Measurements from ENCODE around the gene ZNF385A. TPM values are rescaled to one million over a fixed set of nuclear protein-coding genes. Genes with fewer than 3 reads are reported as not detected.

ZNF385A gene
- total and polyA plus RNA-seq, 9 of the 15 experiments (the other 6 are each of a cell fraction or from before 2014, with no cell fraction given), result 1.0 to 111 (median 7.7) TPM

DNA sequence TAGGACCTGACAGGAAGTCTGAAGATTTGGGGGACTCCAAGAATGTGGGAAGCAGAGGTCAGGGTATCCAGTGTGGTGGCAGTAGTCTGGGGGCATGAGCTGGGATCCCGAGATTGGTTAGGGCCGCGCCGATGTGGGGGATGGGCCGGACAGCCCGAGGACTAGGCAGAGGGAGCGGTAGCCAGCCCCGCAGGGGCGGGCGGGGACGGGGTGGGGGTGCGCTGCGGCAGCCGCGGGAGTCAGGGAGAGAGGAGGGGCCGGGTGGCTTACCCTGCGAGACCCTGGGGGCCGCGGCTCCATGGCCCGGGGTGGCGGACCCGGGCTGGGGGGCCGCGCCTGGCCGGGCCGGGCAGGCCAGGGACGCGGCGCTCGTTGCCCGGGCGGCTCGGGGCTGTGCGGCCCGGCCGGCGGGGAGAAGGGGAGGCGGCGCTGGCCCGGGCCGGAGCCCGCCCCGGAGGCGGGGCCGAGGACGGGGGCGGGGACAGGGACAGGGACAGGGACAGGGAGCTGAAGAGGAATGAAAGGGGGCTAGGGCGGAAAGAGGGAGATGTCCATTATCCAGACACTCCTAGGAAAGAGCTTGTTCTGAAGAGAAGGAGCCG lies 5.6 kb downstream of the ZNF385A start:
- H3K27ac ChIP-seq (ENCODE audit: extremely low read depth, low read depth, low read length), result peak overlapping the region; percentile 22; the same call in 2 of the 3 replicates
- peaks cover 89% of the 10 kb centered on the region for H3K36me3 ChIP-seq (ENCODE audit: control insufficient read depth, insufficient read depth, low read length)
- FAIRE-seq, result no peak
- H4K20me1 ChIP-seq (replicated peaks; ENCODE audit: control insufficient read depth, insufficient read depth, low read length), result peaks cover 12% of the 10 kb centered on the region
- peaks cover 43 to 48% of the 10 kb centered on the region in 2 experiments; a peak in 4 of 5 replicates for H3K4me1 ChIP-seq (replicated peaks in 1 of 2; ENCODE audit: control insufficient read depth in 2 of 2, insufficient read depth in 2 of 2, low read length in 2 of 2)
- ChIA-PET POLR2A (interaction anchor here (0.8 to 1.7 kb wide), 8 partner anchors 9 to 172 kb away, joined by 3 to 11 read pairs (median 5); no protein-coding TSS in a partner anchor), CTCF (ENCODE audit: low intra/inter-chr PET ratio) (interaction anchor here (0.7 to 3.8 kb wide), 12 partner anchors 10 to 394 kb away, joined by 3 to 50 read pairs (median 8); partner anchors contain the start of genes COPZ1 and HOXC10)
- WGBS (ENCODE audit: insufficient coverage, low coverage, missing lambda C conversion rate), result under 1% methylated on average over 23 of the region's 49 CpGs
- no peak overlapping the region for H2AFZ ChIP-seq (ENCODE audit: low read depth, low read length)
- in situ Hi-C loops (cut with MboI) (no loop called here), intact Hi-C loops (cut with micrococcal nuclease) (loop anchor here (1.0 kb wide), 2 partner anchors 10 to 15 kb away; no protein-coding TSS in a partner anchor)
- H3K9me3 ChIP-seq (replicated peaks; ENCODE audit: control insufficient read depth, insufficient read depth, low read depth, low read length), result no peaks in the 10 kb centered on the region
- H3K9me1 ChIP-seq (ENCODE audit: control insufficient read depth, insufficient read depth, low read length), result peaks cover 8% of the 10 kb centered on the region
- no peaks in the 10 kb centered on the region for H3K27me3 ChIP-seq (ENCODE audit: control insufficient read depth in 2 of 2, insufficient read depth in 2 of 2, low read length in 2 of 2)
- peak overlapping the region; percentile 36 for H3K4me3 ChIP-seq
- peak overlapping the region; percentile 1 to 86; a peak in 3 of 4 replicates for H3K9ac ChIP-seq (ENCODE audit: insufficient read depth in 1 of 2, low read depth in 2 of 2, low read length in 2 of 2)
- peak overlapping the region; percentile 84 for H3K4me2 ChIP-seq (ENCODE audit: insufficient read depth, low read length)
- peak; percentile 96 for ATAC-seq
- DNase-seq (ENCODE audit: extremely low read depth in 1 of 4, low spot score in 3 of 4), result peak; percentile 82 to 87 (median 86)
- no TSS peak for BruUV-seq (replicated peaks)
- peaks cover 54% of the 10 kb centered on the region for H3K79me2 ChIP-seq (ENCODE audit: control insufficient read depth, insufficient read depth, low read length)
- TF ChIP-seq HMGN3 (IDR thresholded peaks at IDR 0.05; ENCODE audit: borderline replicate concordance, extremely low read depth, insufficient read length, low read depth, low read length) (peak; percentile 58), ADNP (tag; IDR thresholded peaks at IDR 0.05) (no peak), SIX5 (IDR thresholded peaks at IDR 0.05; ENCODE audit: borderline replicate concordance in 1 of 2, insufficient read depth in 1 of 2, low read depth in 1 of 2, low read length in 2 of 2) (no peak), NR1H2 (CRISPR knock-in tag; IDR thresholded peaks at IDR 0.05) (no peak), CXXC5 (CRISPR knock-in tag; IDR thresholded peaks at IDR 0.05) (peak; percentile 36), CEBPB (tag; IDR thresholded peaks at IDR 0.05) (no peak), PHF8 (IDR thresholded peaks at IDR 0.05; ENCODE audit: borderline replicate concordance, low read length) (peak; percentile 31; the same call in 1 of the 2 replicates), SIN3B (IDR thresholded peaks at IDR 0.05; ENCODE audit: low read depth) (no peak), POLR2G (IDR thresholded peaks at IDR 0.05; ENCODE audit: low read depth, low read length) (peak; percentile 46; the same call in 1 of the 2 replicates), GATAD2B (IDR thresholded peaks at IDR 0.05; ENCODE audit: borderline replicate concordance) (0 out of 2 replicates have a peak, but pooled peaks have one; percentile 31), COPS2 (conservative IDR thresholded peaks at IDR 0.05) (no peak)
- TF ChIP-seq, protein P1, sequence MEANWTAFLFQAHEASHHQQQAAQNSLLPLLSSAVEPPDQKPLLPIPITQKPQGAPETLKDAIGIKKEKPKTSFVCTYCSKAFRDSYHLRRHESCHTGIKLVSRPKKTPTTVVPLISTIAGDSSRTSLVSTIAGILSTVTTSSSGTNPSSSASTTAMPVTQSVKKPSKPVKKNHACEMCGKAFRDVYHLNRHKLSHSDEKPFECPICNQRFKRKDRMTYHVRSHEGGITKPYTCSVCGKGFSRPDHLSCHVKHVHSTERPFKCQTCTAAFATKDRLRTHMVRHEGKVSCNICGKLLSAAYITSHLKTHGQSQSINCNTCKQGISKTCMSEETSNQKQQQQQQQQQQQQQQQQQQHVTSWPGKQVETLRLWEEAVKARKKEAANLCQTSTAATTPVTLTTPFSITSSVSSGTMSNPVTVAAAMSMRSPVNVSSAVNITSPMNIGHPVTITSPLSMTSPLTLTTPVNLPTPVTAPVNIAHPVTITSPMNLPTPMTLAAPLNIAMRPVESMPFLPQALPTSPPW (CRISPR knock-in tag; IDR thresholded peaks at IDR 0.05), result peak; percentile 54
- TF ChIP-seq, protein P2, sequence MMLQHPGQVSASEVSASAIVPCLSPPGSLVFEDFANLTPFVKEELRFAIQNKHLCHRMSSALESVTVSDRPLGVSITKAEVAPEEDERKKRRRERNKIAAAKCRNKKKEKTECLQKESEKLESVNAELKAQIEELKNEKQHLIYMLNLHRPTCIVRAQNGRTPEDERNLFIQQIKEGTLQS (IDR thresholded peaks at IDR 0.05), result no peak
- TF ChIP-seq, protein P2 (CRISPR knock-in tag; conservative IDR thresholded peaks at IDR 0.05), result no peak
- TF ChIP-seq, protein P3, sequence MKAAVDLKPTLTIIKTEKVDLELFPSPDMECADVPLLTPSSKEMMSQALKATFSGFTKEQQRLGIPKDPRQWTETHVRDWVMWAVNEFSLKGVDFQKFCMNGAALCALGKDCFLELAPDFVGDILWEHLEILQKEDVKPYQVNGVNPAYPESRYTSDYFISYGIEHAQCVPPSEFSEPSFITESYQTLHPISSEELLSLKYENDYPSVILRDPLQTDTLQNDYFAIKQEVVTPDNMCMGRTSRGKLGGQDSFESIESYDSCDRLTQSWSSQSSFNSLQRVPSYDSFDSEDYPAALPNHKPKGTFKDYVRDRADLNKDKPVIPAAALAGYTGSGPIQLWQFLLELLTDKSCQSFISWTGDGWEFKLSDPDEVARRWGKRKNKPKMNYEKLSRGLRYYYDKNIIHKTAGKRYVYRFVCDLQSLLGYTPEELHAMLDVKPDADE (conservative IDR thresholded peaks at IDR 0.05; ENCODE audit: control insufficient read depth, low read depth, low read length), result peak; percentile 48; the same call in 1 of the 2 replicates
